ENCODE results near the gene DNASE2.
"Not testable (repeated sequence)": the region's sequence is repeated elsewhere in the genome, so short reads cannot be mapped to it uniquely, and the experiment has no call there.

The DNASE2 gene

GRCh38 chr19:12881172-12881808 lies at the start of gene DNASE2:
TSS of gene DNASE2 (minus strand) at chr19:12881449. CDS start at chr19:12881375, 74 bp downstream.
- DNase-seq (peak; percentile 96), ATAC-seq (peak; percentile 77)

- ATAC-seq (no peak), DNase-seq (no peak)
These were observed 48.9 kb upstream of the DNASE2 start for GRCh38 chr19:12930002-12930645.

- DNase-seq (no peak), ATAC-seq (no peak)
These were observed 43.5 kb upstream of the DNASE2 start for GRCh38 chr19:12924621-12925310.

- no peak for DNase-seq
- ATAC-seq, result no peak
These were observed 41.7 kb upstream of the DNASE2 start for GRCh38 chr19:12922959-12923358.

GRCh38 chr19:12921047-12921446 lies 39.8 kb upstream of the DNASE2 start:
- no peak for DNase-seq
- ATAC-seq, result no peak

GRCh38 chr19:12918253-12918652 lies 37.0 kb upstream of the DNASE2 start:
- no peak for ATAC-seq
- no peak for DNase-seq

GRCh38 chr19:12915860-12916259 lies 34.6 kb upstream of the DNASE2 start:
- DNase-seq, ATAC-seq: not testable (repeated sequence)

- DNase-seq, result peak; percentile 55
- peak; percentile 68 for ATAC-seq
These were observed 32.8 kb upstream of the DNASE2 start for GRCh38 chr19:12913851-12914690.

- no peak for DNase-seq
- ATAC-seq, result no peak
These were observed 31.8 kb upstream of the DNASE2 start for GRCh38 chr19:12913011-12913561.

- DNase-seq (no peak), ATAC-seq (no peak)
These were observed 31.3 kb upstream of the DNASE2 start for GRCh38 chr19:12912571-12912970.

GRCh38 chr19:12907166-12907565 lies 25.9 kb upstream of the DNASE2 start:
- ATAC-seq (no peak), DNase-seq (no peak)

- DNase-seq (peak; percentile 44), ATAC-seq (peak; percentile 93)
These were observed 18.8 kb upstream of the DNASE2 start for GRCh38 chr19:12899891-12900518.

- no peak for ATAC-seq
These were observed 15.2 kb upstream of the DNASE2 start for GRCh38 chr19:12896460-12896859.

GRCh38 chr19:12893582-12893981 lies 12.3 kb upstream of the DNASE2 start:
- DNase-seq (no peak), ATAC-seq (no peak)

More at GRCh38 chr19:12896460-12896859, 15.2 kb upstream of the DNASE2 start:
- no peak for DNase-seq

- no peak for ATAC-seq
- peak; percentile 24 for DNase-seq
These were observed 10.3 kb upstream of the DNASE2 start for GRCh38 chr19:12891553-12892021.

GRCh38 chr19:12890787-12891552 lies 9.7 kb upstream of the DNASE2 start, which contains the start of gene GCDH:
TSS of gene GCDH (plus strand) at chr19:12891160. CDS start at chr19:12891305, 145 bp downstream.
- DNase-seq, result peak; percentile 94
- ATAC-seq, result peak; percentile 98

GRCh38 chr19:12890299-12890786 lies 9.1 kb upstream of the DNASE2 start:
- not testable (repeated sequence) for DNase-seq, ATAC-seq

- ATAC-seq (no peak), DNase-seq (no peak)
These were observed 6.9 kb upstream of the DNASE2 start for GRCh38 chr19:12888006-12888603.

GRCh38 chr19:12886969-12887747 lies 5.9 kb upstream of the DNASE2 start, which contains the start of gene KLF1:
TSS of gene KLF1 (minus strand) at chr19:12887201. CDS start at chr19:12887140, 61 bp downstream.
- no peak for ATAC-seq
- no peak for DNase-seq

All from stimulated activated naive CD8-positive, alpha-beta T cell treated with anti-CD3 and anti-CD28 coated beads, Interleukin-15, Interleukin-2, amounts not matched to agents 100 U/mL and 50 U/mL, for 24 hours (primary cell).